Kidney epithelial cell (primary cell): ENCODE data around the gene STAT3. TPM values are rescaled to one million over a fixed set of nuclear protein-coding genes. Genes with fewer than 3 reads are reported as not detected.

Experiments
- DNase-seq: peaks from one replicate; pipeline ENCODE4 v3.0.0-alpha.2; 2010; ENCODE audit warnings: low read depth
- H3K27me3 ChIP-seq: 2 replicates; pipeline ENCODE4 v1.6.0; 2011; ENCODE audit warnings: low read length; ENCODE audit not compliant: control insufficient read depth, insufficient read depth
- H3K36me3 ChIP-seq: 2 replicates; pipeline ENCODE4 v1.5.1; 2011; ENCODE audit warnings: low read length; ENCODE audit not compliant: control insufficient read depth, insufficient read depth
- H3K4me3 ChIP-seq: 2 replicates; pipeline ENCODE4 v1.5.1; 2011; ENCODE audit warnings: low read depth, mild to moderate bottlenecking, control low read depth, low read length
- total RNA-seq: library from RNA; depleted of rRNA; stranded (reverse); fragments of >200 nt; gene quantifications from 2 replicates; pipeline ENCODE4 v1.2.3, GENCODE V29; 2015
- TF ChIP-seq, protein P1 (sequence below): IDR thresholded peaks from 2 replicates; pipeline ENCODE4 v1.5.1; 2011; ENCODE audit warnings: mild to moderate bottlenecking, moderate library complexity, low read length, control low read depth, inconsistent platforms; ENCODE audit not compliant: insufficient read depth, poor library complexity, severe bottlenecking

Gene STAT3
- total RNA-seq, 1 donor from 2014 or later = 74.9 TPM

DNA sequence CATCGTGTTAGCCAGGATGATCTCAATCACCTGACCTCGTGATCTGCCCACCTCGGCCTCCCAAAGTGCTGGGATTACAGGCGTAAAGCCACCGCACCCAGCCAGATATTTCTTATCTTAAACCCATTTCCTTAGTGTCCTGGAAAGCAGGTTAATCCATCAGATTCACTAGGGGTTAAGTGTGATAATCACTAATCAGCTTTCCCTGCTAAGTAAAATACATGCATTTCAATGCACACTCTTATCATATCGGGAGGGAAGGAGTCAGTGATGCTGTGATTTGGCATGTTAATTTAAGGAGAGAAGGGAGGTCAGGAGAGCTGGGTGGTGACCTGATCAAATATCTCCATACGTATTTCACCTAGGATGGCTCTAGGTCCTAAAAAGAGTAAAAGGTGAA lies 29.1 kb downstream of the STAT3 start:
- no peaks in the 10 kb centered on the region for H3K27me3 ChIP-seq
- H3K4me3 ChIP-seq = no peak overlapping the region
- no peaks in the 10 kb centered on the region for H3K36me3 ChIP-seq
- DNase-seq = no peak
- TF ChIP-seq, protein P1, sequence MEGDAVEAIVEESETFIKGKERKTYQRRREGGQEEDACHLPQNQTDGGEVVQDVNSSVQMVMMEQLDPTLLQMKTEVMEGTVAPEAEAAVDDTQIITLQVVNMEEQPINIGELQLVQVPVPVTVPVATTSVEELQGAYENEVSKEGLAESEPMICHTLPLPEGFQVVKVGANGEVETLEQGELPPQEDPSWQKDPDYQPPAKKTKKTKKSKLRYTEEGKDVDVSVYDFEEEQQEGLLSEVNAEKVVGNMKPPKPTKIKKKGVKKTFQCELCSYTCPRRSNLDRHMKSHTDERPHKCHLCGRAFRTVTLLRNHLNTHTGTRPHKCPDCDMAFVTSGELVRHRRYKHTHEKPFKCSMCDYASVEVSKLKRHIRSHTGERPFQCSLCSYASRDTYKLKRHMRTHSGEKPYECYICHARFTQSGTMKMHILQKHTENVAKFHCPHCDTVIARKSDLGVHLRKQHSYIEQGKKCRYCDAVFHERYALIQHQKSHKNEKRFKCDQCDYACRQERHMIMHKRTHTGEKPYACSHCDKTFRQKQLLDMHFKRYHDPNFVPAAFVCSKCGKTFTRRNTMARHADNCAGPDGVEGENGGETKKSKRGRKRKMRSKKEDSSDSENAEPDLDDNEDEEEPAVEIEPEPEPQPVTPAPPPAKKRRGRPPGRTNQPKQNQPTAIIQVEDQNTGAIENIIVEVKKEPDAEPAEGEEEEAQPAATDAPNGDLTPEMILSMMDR = no peak

DNA sequence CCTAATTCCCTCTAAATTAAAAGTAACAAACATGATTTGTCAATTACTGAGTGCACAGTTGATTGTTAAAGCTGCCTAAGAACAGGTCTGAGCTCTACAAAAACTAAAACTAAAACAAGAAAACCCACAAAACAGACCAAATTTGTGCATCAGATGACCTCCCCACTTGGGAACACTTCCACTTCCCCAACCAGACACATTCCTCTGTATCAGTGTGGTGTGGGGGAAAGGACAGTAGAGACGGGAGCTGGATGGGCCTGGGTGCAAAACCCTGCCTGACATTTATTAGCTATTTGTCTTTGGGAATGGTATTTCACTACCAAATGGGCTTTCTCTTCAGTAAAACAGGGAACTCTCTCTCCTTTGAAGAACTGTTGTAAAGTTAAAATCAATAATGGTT lies 29.8 kb downstream of the STAT3 start:
- no peaks in the 10 kb centered on the region for H3K27me3 ChIP-seq
- TF ChIP-seq, protein P1 = no peak

GRCh38 chr17:42354956-42355843 lies 33.0 kb downstream of the STAT3 start:
- Histone ChIP-seq H3K4me3 (no peak overlapping the region), H3K36me3 (no peaks in the 10 kb centered on the region), H3K27me3 (no peaks in the 10 kb centered on the region)
- TF ChIP-seq, protein P1 = no peak
- no peak for DNase-seq

More for the DNA sequence above, 29.8 kb downstream of the STAT3 start:
- Histone ChIP-seq H3K36me3 (no peaks in the 10 kb centered on the region), H3K4me3 (no peak overlapping the region)
- DNase-seq = no peak

DNA sequence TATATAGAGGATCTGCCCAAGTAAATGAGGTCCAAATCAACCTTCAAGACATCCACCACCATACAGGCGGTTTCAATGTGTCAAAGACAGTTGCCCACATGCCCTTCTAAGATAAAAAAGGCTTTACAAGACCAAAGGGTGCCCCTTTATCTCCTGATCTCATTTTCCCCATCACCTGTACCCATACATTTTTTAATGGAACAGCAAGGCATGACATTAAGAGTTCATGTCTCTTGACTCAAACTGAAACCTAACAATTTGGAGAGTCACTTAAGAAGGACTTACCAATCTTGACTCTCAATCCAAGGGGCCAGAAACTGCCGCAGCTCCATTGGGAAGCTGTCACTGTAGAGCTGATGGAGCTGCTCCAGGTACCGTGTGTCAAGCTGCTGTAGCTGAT lies 40.1 kb downstream of the STAT3 start:
- TF ChIP-seq, protein P1 = no peak
- Histone ChIP-seq H3K4me3 (no peak overlapping the region), H3K36me3 (no peaks in the 10 kb centered on the region), H3K27me3 (no peaks in the 10 kb centered on the region)
- no peak for DNase-seq

DNA sequence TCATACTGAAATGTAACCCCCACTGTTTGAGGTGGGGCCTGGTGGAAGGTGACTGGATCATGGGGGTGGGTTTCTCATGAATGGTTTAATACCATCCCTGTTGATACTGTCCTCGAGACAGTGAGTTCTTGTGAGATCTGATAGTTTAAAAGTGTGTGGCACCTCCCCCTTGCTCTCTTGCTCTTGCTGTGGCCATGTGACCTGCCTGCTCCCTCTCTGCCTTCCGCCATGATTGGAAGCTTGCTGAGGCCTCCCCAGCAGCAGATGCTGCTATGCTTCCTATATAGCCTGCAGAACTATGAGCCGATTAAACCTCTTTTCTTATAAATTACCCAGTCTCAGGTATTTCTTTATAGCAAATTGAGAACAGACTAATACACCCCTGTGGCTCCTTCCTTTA lies 40.6 kb downstream of the STAT3 start:
- TF ChIP-seq, protein P1 = no peak
- no peak overlapping the region for H3K4me3 ChIP-seq
- DNase-seq = no peak
- no peaks in the 10 kb centered on the region for H3K27me3 ChIP-seq
- H3K36me3 ChIP-seq = no peaks in the 10 kb centered on the region
